ACC112 (cell line): ENCODE results near the gene EMB.
"Not testable (repeated sequence)": the region's sequence is repeated elsewhere in the genome, so short reads cannot be mapped to it uniquely, and the experiment has no call there.

Experiments used
- H2AFZ ChIP-seq: fragments of 200-600 bp; sonication (generic); one replicate; pipeline ENCODE4 v1.6.0; 2017; ENCODE audit warnings: antibody characterized with exemption, low read length; ENCODE audit not compliant: unreplicated experiment
- H3K27ac ChIP-seq: fragments of 200-600 bp; sonication (generic); 2 replicates; pipeline ENCODE4 v1.5.1; 2014; ENCODE audit warnings: low read depth, mild to moderate bottlenecking, antibody characterized with exemption, low read length, moderate library complexity
- H3K27me3 ChIP-seq: fragments of 200-600 bp; sonication (generic); 2 replicates; pipeline ENCODE4 v1.6.1; 2014; ENCODE audit warnings: mild to moderate bottlenecking, antibody characterized with exemption, low read length, moderate library complexity, mixed read lengths; ENCODE audit not compliant: insufficient read depth
- H3K36me3 ChIP-seq: fragments of 200-600 bp; sonication (generic); 2 replicates; pipeline ENCODE4 v1.6.1; 2016; ENCODE audit warnings: mild to moderate bottlenecking, antibody characterized with exemption, low read length, moderate library complexity, mixed read lengths; ENCODE audit not compliant: insufficient read depth
- H3K4me1 ChIP-seq: fragments of 200-600 bp; sonication (generic); one replicate; pipeline ENCODE4 v1.6.1; 2016; ENCODE audit warnings: low read length, mixed read lengths; ENCODE audit not compliant: insufficient read depth, unreplicated experiment, control insufficient read depth
- H3K4me3 ChIP-seq: fragments of 200-600 bp; sonication (generic); 2 replicates; pipeline ENCODE4 v1.5.1; 2014; ENCODE audit warnings: mild to moderate bottlenecking, low read depth, low read length
- H3K79me2 ChIP-seq: fragments of 200-600 bp; sonication (generic); one replicate; pipeline ENCODE4 v1.6.0; 2016; ENCODE audit warnings: low read length; ENCODE audit not compliant: control insufficient read depth, unreplicated experiment, insufficient read depth

Gene EMB, protein sequence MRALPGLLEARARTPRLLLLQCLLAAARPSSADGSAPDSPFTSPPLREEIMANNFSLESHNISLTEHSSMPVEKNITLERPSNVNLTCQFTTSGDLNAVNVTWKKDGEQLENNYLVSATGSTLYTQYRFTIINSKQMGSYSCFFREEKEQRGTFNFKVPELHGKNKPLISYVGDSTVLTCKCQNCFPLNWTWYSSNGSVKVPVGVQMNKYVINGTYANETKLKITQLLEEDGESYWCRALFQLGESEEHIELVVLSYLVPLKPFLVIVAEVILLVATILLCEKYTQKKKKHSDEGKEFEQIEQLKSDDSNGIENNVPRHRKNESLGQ

DNA sequence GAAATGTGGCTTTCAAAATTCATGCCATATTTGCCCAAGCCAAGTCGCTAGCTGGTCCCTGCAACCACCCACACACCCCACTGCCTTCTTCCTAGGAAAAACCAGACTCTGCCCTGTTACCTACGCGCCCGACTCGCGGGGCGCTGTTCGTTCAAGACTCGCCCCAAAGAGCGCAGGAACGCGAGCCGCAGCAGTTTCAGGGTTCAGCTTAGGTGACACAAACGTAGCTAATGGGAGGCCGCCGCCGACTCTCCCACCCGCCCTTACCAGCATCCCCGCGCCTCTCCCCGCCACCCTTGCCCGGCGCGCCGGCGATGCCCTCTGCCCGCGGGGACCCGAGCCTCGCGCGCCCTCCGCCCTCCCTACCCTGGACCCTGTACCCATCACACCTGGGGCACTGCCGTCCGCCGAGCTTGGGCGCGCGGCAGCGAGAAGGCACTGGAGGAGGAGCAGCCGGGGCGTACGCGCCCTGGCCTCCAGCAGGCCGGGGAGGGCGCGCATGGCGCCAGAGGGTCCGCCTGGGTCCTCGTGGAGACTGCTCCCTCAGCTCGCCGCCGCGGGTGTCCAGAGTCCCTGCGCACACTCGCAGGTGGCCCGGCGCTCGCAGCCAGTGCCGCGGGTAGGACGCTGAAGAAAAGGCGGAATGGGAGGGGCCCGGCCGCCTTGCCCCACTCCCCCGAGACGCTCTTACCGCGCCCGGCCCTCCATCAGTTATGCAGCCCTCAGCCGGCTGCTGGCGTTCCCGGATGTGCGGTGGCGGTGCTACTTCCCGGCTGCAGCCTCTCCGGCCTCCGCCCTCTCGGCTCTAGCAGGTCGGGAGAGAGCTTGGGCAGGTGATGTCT, at the start of gene EMB:
Gene EMB, minus strand, starts transcription at position 638 of the 842 bp plus-strand sequence. Its CDS starts 137 bp downstream, at position 501.
- Histone ChIP-seq H3K27me3 (no peaks in the 10 kb centered on the region), H3K4me1 (no peaks in the 10 kb centered on the region), H3K79me2 (no peaks in the 10 kb centered on the region), H3K36me3 (no peaks in the 10 kb centered on the region), H3K27ac (no peak within 1 kb of the TSS), H2AFZ (peak within 1 kb of the TSS; percentile 88), H3K4me3 (peak within 1 kb of the TSS; percentile 78)

DNA sequence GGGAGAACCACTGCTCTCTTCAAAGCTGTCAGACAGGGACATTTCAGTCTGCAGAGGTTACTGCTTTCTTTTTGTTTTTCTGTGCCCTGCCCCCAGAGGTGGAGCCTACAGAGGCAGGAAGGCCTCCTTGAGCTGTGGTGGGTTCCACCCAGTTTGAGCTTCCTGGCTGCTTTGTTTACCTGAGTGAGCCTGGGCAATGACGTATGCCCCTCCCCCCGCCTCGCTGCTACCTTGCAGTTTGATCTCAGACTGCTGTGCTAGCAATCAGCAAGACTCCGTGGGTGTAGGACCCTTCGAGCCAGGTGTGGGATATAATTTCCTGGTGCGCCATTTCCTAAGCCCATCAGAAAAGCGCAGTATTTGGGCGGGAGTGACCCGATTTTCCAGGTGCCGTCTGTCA, 48.4 kb upstream of the EMB start:
- not testable (repeated sequence) for H3K79me2 ChIP-seq, H3K36me3 ChIP-seq, H2AFZ ChIP-seq, H3K27ac ChIP-seq, H3K4me1 ChIP-seq, H3K27me3 ChIP-seq, H3K4me3 ChIP-seq

DNA sequence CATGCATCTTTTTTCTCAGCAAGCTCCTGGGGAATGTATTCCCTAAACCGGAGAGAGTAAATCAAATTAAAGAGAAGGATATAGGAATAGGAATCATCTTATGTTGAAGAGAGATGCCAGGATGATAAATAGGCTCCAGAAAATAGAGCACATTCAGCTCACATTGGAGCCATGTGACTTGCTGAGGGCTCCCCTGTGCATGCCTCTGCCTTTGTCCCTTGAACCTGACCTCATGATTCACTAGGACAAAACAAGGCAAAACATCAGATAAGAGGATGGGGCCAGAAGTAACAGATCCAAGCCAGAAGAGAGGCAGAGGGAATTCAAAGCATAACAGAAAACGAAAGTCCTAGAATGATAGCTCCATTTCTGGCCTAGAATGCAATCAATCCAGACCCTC, 37.7 kb upstream of the EMB start:
- H3K36me3 ChIP-seq, H2AFZ ChIP-seq, H3K4me1 ChIP-seq, H3K27me3 ChIP-seq, H3K4me3 ChIP-seq, H3K27ac ChIP-seq, H3K79me2 ChIP-seq: not testable (repeated sequence)

DNA sequence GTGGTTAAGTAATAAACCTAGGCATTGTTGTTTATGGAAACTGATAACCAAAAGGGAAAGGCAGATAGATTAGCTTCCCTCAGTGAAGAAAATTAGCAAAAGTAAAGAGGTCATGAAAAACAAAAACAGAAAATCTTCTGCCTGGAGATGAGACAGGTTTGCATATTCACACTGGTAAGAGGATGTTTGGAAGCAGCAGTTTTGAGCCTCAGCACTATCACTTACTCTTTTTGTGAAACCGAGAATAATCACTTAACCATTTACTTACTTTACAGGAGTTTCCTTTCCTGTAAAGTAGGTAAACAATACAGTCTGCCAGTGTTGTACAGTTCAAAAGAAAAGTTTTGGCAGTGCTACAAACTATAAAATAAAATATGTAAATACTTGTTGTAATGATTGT, 35.5 kb upstream of the EMB start:
- no peaks in the 10 kb centered on the region for H3K27me3 ChIP-seq
- H3K79me2 ChIP-seq = no peaks in the 10 kb centered on the region
- no peaks in the 10 kb centered on the region for H3K36me3 ChIP-seq
- H2AFZ ChIP-seq = no peak overlapping the region
- H3K27ac ChIP-seq = no peak overlapping the region
- H3K4me3 ChIP-seq = no peak overlapping the region
- H3K4me1 ChIP-seq = no peaks in the 10 kb centered on the region

DNA sequence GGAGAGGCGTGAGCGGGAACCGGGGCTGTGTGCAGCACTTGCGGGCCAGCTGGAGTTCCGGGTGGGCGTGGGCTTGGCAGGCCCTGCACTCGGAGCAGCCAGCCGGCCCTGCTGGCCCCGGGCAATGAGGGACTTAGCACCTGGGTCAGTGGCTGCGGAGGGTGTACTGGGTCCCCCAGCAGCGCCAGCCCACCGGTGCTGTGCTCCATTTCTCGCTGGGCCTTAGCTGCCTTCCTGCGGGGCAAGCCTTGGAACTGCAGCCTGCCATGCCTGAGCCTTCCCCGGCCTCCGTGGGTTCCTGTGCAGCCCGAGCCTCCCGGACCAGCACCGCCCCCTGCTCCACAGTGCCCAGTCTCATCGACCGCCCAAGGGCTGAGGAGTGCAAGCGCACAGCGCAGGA, 23.9 kb upstream of the EMB start:
- not testable (repeated sequence) for H3K4me3 ChIP-seq, H3K27ac ChIP-seq, H3K4me1 ChIP-seq, H3K79me2 ChIP-seq, H3K27me3 ChIP-seq, H2AFZ ChIP-seq, H3K36me3 ChIP-seq

DNA sequence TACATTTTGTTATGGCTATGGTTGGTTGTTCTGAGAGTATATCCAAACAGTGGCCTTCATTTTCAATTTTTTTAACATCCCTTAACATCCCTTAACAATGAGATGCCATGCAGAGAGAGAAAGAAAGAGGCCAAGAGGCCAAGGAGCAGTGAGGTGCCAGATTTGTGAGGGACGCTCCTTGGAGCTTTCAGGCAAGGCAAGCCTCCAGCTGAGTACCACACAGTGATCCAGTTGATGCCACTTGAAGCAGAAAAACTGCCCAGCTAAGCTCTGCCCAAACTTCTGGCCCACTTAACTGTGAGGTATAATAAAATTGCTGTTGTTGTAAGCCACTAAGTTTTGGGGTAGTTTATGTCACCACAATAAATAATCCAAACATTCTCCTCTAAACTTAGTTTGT, 22.6 kb upstream of the EMB start:
- H3K27me3 ChIP-seq = no peaks in the 10 kb centered on the region
- no peaks in the 10 kb centered on the region for H3K79me2 ChIP-seq
- no peaks in the 10 kb centered on the region for H3K4me1 ChIP-seq
- H3K4me3 ChIP-seq = no peak overlapping the region
- no peaks in the 10 kb centered on the region for H3K36me3 ChIP-seq
- no peak overlapping the region for H3K27ac ChIP-seq
- H2AFZ ChIP-seq = no peak overlapping the region

DNA sequence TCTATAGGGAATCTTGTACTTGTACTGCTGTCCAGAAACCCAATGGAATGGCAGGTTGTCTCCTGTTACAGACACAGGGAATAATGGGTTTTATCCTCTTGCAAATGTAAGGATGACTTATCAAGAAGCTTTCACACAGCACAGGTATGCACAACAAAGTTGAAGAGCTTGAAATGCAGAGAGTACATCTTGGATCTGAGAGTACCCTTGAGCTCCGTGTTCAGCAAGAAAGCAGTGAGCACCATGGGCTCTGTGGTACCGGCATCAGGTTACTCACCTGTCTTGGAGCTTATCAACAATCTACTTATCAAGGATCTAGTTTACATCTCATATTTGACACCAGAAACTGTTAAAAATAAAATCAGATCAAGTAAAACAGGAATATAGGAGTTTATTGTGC, 22.0 kb upstream of the EMB start:
- no peaks in the 10 kb centered on the region for H3K79me2 ChIP-seq
- no peaks in the 10 kb centered on the region for H3K4me1 ChIP-seq
- no peaks in the 10 kb centered on the region for H3K27me3 ChIP-seq
- no peak overlapping the region for H3K27ac ChIP-seq
- H3K36me3 ChIP-seq = no peaks in the 10 kb centered on the region
- no peak overlapping the region for H3K4me3 ChIP-seq
- H2AFZ ChIP-seq = no peak overlapping the region

DNA sequence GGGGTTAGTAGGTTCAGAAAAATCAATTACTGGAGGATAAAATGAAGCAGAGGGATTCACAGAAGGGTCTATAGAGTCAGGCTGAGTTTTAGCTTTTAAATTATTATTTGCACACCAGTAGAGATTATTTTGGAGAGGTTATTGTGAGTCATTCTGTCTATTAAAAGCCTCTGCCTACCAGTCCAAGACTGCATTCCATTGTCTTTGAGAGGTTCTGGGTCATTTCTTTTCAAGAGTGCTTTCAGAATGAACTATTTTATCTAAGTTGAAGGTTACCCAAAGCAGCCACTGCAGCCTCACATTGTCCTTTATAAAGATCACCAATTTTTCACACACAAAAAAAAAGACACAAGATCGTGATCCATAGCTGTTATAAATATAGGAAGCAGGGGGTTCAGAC, 21.5 kb upstream of the EMB start:
- not testable (repeated sequence) for H2AFZ ChIP-seq, H3K36me3 ChIP-seq, H3K27me3 ChIP-seq, H3K79me2 ChIP-seq, H3K27ac ChIP-seq, H3K4me1 ChIP-seq, H3K4me3 ChIP-seq

DNA sequence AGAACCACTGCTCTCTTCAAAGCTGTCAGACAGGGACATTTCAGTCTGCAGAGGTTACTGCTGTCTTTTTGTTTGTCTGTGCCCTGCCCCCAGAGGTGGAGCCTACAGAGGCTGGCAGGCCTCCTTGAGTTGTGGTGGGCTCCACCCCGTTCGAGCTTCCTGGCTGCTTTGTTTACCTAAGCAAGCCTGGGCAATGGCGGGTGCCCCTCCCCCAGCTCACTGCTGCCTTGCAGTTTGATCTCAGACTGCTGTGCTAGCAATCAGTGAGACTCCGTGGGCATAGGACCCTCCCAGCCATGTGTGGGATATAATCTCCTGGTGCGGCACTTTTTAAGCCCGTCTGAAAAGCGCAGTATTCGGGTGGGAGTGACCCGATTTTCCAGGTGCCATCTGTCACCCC, 17.3 kb upstream of the EMB start:
- not testable (repeated sequence) for H3K36me3 ChIP-seq, H3K4me1 ChIP-seq, H3K4me3 ChIP-seq, H3K27me3 ChIP-seq, H2AFZ ChIP-seq, H3K27ac ChIP-seq, H3K79me2 ChIP-seq

DNA sequence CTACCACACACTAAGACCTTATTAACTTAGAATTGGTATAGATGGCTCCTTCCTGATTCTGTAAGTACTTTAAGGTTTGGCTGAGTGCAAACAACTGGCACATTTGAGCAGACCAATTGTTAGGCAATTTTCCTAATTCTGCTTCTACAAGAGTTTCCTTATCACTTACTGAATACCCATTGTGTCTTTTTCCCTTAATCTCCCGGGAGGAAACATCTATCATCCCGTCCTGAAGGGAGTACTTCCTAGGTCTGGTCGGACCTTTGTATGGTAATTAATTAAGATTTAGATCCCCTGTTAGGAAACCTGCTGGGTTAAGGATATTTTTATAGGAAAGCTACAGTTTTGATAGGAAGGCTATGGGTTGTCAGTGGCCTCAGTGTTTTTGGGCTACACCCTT, 8.2 kb upstream of the EMB start:
- not testable (repeated sequence) for H3K36me3 ChIP-seq, H3K4me1 ChIP-seq, H3K4me3 ChIP-seq, H2AFZ ChIP-seq, H3K27ac ChIP-seq, H3K27me3 ChIP-seq, H3K79me2 ChIP-seq

DNA sequence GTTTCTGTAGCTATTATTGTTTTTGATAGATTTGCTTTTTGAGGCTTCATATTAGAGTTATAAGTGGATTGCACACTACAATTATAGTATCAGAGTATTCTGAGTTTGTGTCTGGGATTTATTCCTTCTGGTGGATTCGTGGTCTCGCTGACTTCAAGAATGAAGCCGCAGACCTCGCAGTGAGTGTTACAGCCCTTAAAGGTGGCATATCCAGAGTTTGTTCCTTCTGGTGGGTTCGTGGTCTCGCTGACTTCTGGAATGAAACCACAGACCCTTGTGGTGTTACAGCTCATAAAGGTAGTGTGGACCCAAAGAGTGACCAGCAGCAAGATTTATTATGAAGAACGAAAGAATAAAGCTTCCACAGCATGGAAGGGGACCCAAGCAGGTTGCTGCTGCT, 6.9 kb upstream of the EMB start:
- Histone ChIP-seq H3K4me3 (no peak overlapping the region), H3K79me2 (no peaks in the 10 kb centered on the region), H3K27ac (no peak overlapping the region), H3K27me3 (no peaks in the 10 kb centered on the region; the same call in 1 of the 2 replicates), H3K4me1 (no peaks in the 10 kb centered on the region), H2AFZ (no peak overlapping the region), H3K36me3 (no peaks in the 10 kb centered on the region)
